MV-4-11 (cell line): ENCODE results near the gene KIAA0232.
A peak's percentile ranks its signal among the peaks of the same experiment; 100 is the strongest.

ENCODE experiments used
- DNase-seq: peaks from one replicate; lab custom pipeline; 2025; lab: John Stamatoyannopoulos, UW

Gene KIAA0232

DNA sequence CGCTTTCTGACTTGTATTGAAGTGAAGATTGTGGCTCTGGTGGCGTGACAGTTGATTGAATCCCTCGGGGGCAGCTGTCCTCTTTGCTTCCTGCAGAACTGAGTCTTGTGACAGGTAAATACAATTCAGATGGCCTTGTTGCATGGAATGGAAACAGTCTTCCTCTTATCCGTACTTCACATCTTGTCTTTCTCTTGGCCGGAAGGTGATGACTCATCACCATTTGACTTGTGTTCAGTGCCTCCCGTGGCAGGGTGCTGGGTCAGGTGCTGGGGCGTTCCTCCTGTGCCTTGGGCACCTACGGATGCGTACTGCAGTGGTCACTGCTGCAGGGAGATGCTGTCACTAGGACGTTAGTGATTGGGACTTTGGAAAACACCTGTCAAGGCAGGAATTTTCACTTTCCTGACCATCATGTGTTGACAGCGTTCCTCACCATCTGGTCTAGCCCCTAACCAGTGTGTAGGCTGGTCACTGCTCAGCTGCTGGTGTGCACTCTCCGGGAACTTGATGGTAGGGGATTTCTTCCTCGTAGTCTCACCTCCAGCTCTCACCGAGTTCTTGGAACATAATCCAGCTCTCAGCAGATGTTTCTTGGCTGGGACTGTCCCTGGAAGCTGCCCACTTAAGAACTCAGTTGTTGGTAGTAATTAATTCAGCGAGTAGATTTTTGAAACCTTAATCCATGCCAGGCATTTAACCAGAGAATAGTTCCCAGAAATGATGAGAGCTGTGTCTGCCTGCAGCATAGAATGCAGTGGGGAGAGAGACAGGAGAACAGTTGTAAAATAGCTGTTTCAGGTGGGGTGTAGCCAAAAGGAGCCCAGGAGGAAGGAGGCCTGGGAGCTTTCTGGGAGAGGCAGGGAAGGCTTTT is 134.3 kb downstream of the KIAA0232 start:
- no peak for DNase-seq

DNA sequence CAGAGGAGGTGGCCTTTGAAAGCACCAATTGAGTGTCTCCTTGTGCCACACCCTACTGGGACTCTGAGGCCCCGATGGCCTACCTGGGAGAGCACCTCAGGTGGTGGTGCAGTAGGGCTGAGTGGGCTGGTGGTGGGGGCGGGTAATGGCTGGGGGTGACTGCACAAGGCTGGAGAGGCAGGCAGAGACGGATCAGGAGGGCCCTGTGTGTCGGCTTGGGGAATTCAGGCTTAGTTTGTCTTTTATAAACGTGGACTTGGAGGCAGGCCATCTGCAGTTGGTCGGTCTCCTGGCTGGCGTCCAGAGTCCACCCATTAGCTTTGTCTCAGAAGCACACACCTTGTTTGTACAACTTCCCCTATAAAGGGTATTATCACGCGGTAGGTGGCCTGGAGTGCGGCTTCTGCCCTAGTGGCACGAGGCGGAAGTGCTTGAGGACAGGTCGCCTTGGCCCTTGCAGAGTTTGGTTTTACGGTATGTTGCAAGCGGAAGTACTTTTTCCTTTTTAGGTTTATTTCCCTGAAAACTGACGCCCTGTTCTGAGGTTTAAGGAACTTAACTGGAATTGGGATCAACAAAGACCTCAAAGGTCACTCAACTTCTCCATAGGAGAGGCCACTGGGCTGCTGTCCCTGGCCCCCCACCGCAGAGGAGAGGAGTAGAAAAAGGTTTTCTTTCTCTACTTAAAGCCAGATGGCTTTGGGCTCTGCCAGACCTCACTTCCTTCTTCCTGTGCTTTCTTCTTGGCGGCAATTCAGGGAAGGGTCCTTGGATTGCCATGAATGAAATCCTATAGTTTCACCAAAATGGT is 135.1 kb downstream of the KIAA0232 start:
- DNase-seq: peak; percentile 70

DNA sequence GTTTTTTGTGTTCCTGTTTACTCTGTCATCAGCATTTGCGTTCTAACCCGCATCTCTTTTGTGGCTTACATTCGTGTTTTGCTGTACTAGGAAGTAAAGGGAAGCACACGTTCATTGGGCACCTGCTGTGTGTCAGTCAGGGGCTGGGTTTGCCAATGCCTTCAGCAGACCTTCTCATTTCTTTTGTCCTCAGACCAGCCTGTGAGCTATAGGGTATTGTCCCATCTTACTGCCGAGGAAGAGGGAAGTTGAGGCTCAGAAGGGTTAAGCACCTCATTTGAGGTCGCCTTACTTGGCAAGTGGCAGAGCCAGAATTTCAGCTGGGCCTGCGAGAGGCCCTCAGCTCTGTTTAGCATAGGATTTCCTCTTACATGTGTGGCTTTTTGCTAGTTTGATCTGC is 135.8 kb downstream of the KIAA0232 start:
- peak; percentile 43 for DNase-seq

DNA sequence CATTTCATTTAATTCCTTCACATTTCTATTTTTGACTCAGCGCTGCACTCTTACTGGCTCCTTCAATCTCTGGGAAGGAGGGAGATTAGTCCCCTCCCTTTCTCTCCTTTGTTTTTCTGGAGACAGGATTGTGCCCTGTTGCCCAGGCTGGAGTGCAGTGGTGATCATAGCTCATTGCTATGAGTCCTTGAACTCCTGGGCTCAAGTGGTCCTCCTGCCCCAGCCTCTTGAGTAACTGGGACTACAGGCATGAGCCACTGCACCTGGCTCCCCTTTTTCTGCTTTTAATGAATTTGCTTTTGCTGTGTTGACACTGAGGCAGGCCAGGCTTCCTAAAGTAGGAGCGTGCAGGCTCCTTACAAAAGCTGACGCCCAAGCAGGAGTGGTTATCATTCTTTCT is 137.6 kb downstream of the KIAA0232 start:
- DNase-seq: no peak

DNA sequence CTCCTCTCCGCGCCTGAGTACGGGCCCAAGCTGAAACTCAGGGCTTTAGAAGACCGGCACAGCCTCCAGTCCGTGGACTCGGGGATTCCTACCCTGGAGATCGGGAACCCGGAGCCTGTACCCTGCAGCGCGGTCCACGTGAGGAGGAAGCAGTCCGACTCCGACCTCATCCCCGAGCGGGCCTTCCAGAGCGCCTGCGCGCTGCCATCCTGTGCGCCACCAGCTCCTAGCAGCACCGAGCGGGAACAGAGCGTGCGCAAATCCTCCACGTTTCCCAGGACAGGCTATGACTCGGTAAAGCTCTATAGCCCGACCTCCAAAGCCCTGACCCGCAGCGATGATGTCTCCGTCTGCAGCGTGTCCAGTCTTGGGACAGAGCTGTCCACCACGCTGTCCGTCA is 141.0 kb downstream of the KIAA0232 start:
- DNase-seq: no peak

DNA sequence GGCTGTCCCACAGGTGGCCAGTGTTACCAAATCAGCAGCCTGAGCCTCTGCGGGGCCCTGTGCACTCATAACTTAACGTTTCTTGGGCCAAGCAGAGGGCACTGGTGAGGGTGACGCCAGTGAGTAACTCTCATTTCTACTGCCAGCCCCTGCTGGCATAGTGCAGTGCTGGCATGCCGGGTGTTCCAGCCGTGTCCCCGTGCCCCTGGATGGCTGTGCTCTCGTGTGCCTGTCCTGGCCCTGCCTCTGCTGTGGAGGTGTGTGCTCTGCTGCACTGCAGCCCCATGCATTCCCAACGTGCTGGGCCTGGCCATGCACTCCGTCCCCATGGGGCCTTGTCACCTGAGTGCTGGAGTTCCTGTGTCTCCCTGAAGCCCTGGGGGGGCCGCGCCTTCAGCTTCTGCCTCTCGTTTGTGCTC is 141.8 kb downstream of the KIAA0232 start:
- DNase-seq: no peak

DNA sequence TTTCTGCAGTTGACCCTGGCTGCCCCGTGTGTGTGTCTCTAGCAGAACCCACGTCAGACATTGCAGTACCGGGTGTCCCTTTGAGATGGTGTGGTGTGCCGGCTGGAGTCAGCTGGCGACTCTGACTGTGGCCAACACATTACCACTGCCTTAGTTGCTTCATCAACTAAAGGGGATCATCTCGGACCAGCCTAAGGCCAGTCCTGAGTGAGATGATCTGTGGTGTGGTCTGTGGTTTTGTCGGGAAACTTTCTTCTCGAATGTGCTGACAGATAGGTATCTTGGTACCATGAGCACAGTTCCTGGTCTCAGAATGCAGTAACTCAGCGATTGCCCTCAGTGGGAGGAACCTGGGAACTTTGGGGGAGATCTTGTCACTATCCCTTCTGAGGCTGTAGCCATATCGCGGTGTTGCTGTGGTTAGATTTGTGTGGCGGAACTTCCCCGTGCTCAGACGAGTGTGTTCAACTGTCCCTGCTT is 142.9 kb downstream of the KIAA0232 start:
- peak; percentile 97 for DNase-seq

DNA sequence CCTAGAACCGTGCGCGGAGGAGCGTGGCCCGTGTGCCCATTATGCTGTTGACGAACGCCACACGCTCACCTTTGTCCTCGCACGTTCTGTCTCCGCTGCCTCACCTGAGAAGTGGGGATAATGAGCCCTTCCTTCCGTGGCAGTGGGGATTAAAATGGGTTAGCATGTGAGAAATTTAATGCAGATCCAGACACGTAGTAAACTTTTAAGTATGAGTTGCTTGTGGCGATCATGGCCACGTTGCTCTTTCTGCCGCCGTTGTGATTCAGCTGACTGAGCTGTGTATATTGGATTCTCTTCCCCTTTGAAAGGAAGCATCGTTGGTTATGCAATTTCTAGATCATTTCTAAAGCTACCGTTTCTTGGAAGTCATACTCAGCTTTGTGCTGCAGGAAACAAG is 143.6 kb downstream of the KIAA0232 start:
- DNase-seq: peak; percentile 96

DNA sequence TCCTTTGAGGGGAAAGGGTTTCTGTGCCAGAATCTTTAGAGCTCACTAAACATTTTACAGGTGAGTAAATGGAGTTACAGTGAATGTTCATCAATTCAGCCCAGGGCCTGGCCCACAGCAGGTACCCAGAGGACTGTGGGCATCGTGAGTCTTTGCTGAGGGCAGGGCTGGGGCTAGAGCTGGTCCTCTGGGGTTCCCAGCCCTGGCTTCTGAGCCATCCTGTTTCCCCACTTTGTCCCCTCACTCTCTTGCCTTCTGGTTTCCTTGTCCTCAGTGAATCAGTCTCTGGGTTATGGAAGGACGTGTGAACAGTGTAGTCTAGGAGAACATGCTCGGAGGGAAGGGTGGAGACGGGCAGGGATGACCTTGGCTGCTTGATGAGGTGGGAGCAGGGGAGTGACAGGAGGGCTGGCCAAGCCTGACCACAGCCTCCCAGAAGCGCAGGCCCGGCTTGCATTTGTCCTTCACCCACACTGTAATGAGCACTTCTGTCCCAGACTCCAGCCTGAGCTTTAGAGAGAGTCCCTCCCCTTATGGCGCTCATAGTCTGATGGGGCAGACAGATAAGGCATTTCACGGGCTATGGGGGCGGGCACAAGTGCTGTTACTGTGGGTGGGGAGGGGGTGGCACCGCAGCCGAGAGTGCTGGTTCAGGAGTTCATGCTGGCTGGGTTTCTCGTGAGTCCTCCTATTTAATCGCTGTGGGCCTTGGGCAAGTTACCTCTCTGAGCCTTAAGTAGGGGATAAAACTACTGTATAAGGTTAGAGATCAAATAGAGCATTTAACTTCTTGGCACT is 144.4 kb downstream of the KIAA0232 start:
- peak; percentile 24 for DNase-seq

DNA sequence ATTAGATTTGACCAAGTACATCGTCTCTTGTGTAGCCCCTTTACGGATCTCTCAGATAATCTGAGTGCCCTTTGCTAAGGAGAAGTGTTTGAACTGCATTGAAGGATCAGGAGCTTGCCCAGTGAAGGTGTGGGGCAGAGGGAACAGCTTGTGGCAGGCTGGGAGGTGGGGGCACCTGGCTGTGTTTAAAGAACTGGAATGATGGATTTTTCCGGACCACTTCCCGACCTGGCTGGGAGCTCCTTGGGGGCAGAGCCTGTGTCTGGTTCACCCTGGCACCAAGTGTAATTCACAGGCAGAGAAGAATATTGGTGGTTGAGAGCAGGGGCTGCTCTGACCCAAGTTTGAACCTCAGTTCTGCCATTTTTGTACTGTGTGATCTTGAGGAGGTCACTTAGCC is 145.6 kb downstream of the KIAA0232 start:
- no peak for DNase-seq

DNA sequence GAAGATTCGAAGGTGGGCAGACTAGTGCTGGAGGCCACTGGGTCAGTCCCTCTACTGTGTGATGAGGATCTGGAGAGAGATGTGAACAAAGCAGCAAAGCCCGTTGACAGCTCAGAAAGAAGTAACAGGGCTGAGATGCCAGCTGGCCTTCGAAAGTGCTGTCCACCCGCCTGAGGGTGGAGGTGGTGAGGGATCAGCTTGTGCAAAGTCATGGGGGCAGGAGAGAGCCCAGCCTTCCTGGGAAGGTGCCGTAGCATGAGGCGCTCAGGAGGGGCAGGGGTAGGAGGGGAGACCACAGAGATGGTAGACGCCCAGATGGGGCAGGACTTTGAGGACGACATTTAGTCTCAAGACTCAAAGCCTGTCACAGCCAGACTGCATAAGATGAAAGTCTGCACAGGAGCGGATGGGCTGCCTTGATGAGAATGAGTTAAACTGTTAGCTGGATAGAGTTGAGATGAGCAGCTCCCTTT is 146.8 kb downstream of the KIAA0232 start:
- no peak for DNase-seq

DNA sequence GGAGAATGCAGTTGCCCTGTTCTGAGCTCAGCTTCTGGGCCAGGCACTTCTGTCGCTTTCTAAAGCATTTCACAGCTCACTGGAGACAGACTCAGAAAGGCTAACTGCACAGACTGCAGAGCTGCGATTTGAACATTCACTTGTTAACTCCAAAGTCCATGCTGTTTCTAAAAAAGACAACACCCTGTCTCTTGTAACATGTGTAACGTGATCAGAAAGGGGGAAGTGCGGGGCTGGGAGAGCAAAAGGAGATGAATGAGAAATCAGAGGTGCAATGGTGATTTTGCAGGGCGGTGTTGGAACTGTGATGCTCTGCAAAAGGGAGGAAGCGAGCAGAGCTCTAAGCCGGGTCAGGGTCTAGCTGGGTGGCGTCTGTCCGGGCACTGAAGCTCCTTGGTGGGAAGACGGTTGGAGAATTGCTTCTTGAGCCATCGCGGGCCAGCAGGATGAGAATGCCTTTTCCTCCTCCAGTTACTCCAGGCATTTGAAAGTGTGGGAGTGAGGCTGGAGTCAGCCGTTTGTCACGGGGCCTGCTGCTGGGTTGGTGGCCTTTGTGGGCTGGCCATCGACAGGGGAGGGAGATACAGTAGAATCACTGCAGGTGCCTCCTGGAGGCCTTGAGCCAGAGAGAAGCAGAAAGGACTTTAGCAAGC is 147.4 kb downstream of the KIAA0232 start:
- peak; percentile 36 for DNase-seq

DNA sequence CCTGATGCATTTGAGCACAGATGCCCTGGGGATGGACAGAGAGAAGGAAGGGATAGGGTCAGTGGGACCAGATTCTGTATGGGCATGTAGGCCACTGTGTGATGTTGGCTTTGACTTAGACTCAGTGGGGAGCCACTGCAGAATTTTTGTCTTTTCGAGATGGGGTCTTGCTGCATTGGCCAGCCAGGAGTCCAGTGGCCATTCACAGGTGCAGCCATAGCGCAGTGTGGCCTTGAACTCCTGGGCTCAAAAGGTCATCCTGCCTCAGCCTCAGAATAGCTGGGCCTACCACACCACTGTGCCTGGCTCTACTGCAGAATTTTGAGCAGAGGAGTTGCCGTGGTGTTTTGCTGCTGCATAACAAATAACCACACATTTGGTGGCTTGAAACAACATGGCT is 149.9 kb downstream of the KIAA0232 start:
- DNase-seq: no peak

DNA sequence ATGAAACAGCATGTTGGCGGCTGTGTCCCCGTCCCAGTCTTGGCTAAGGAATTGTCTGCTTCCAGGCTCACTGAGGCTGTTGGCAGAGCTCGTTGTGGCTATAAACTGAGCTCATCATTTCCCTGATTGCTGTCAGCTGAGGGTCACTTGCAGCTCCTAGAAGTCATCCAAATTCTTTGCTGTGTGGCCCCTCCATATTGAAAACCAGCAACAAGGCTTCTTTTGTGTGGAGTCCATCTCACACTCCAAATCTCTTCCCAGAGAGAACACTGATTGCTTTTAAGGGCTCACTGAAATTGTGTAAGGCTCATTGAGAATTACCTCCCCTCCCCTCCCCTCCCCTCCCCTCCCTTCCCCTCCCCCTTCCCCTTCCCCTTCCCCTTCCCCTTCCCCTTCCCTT is 150.4 kb downstream of the KIAA0232 start:
- no peak for DNase-seq
